GM06990 (cell line): ENCODE results near the gene JTB.

Source experiments
- DNase-seq: peaks from one replicate; pipeline ENCODE4 v3.0.0-alpha.2; 2011; ENCODE audit not compliant: insufficient read length; ENCODE audit errors: extremely low read depth
- H3K27me3 ChIP-seq: replicated peaks from 2 replicates; pipeline ENCODE4 v1.6.0; 2011; ENCODE audit warnings: low read length; ENCODE audit not compliant: control insufficient read depth, insufficient read depth
- H3K36me3 ChIP-seq: 2 replicates; pipeline ENCODE4 v1.5.1; 2011; ENCODE audit warnings: low read length; ENCODE audit not compliant: control insufficient read depth, insufficient read depth
- H3K4me3 ChIP-seq: replicated peaks from 2 replicates; pipeline ENCODE4 v1.5.1; 2011; ENCODE audit warnings: low read depth, mild to moderate bottlenecking, control low read depth, low read length
- CTCF ChIP-seq: IDR thresholded peaks from 2 replicates; pipeline ENCODE4 v1.5.1; 2011; ENCODE audit warnings: low read length, control low read depth, mild to moderate bottlenecking, inconsistent platforms; ENCODE audit not compliant: insufficient read depth, poor library complexity, severe bottlenecking

The JTB gene

GRCh38 chr1:153929981-153930948 is 47.2 kb downstream of the JTB start:
- H3K27me3 ChIP-seq, result no peaks in the 10 kb centered on the region
- TF ChIP-seq CTCF, result no peak
- H3K4me3 ChIP-seq, result no peak overlapping the region
- peaks cover 35% of the 10 kb centered on the region for H3K36me3 ChIP-seq
- DNase-seq, result no peak

- H3K36me3 ChIP-seq, result peaks cover 29% of the 10 kb centered on the region
- H3K4me3 ChIP-seq, result no peak overlapping the region
- no peak for TF ChIP-seq CTCF
- no peaks in the 10 kb centered on the region for H3K27me3 ChIP-seq
- DNase-seq, result no peak
Observed at GRCh38 chr1:153929426-153929825, 48.0 kb downstream of the JTB start.

GRCh38 chr1:153928791-153929341 is 48.6 kb downstream of the JTB start:
- DNase-seq, result no peak

GRCh38 chr1:153928245-153928644 is 49.2 kb downstream of the JTB start:
- no peak for TF ChIP-seq CTCF
- DNase-seq, result no peak
- Histone ChIP-seq H3K4me3 (no peak overlapping the region), H3K27me3 (no peaks in the 10 kb centered on the region), H3K36me3 (peaks cover 20% of the 10 kb centered on the region)

More at GRCh38 chr1:153928791-153929341, 48.6 kb downstream of the JTB start:
- no peak for TF ChIP-seq CTCF
- H3K4me3 ChIP-seq, result no peak overlapping the region
- H3K27me3 ChIP-seq, result no peaks in the 10 kb centered on the region
- H3K36me3 ChIP-seq, result peaks cover 26% of the 10 kb centered on the region

- TF ChIP-seq CTCF, result no peak
- peaks cover 10% of the 10 kb centered on the region for H3K36me3 ChIP-seq
- H3K4me3 ChIP-seq, result no peak overlapping the region
- no peak for DNase-seq
- no peaks in the 10 kb centered on the region for H3K27me3 ChIP-seq
Observed at GRCh38 chr1:153926405-153926804, 51.1 kb downstream of the JTB start.
